GM12801 (cell line): ENCODE results near the gene FBLN5.

Source experiments
- TF ChIP-seq, protein P1 (sequence below): IDR thresholded peaks from one replicate; pipeline ENCODE4 v1.5.1; 2011; ENCODE audit warnings: control low read depth; ENCODE audit not compliant: insufficient read length; ENCODE audit errors: extremely low read depth

Gene FBLN5

DNA sequence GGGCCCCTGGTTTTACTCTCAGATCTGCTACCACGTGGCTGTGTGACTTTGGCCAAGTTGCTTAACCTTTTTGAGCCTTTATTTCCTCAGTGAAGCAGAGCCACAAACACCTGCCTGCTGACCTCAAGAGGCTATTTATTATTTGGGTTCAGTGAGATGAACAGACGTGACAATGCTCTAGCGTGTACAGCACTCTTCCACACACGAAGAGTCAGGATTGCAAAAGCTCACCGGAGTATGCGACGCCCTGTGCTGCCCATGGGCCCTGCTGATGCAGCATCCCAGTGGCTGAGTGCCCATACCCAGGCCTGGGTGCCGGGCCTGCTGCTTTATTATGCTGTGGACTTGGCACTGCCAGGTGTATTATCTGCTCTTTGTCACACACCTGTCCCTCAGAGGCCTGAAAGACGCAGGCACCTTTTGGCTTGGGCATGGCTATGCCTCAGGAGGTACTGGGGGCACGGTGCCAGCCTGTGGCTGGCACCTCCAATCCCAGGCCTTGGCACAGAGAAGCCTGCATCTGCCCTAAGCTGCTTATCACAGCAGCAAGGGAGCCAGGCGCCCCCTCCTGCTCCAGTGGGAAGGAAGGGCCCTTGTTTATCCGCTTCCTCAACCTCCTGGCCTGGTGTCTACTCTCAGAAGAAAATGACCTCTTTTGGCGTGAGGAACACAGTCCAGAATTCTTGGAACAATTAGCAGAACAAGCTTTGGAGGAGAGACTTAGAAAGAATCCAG is 57.9 kb downstream of the FBLN5 start:
- TF ChIP-seq, protein P1, sequence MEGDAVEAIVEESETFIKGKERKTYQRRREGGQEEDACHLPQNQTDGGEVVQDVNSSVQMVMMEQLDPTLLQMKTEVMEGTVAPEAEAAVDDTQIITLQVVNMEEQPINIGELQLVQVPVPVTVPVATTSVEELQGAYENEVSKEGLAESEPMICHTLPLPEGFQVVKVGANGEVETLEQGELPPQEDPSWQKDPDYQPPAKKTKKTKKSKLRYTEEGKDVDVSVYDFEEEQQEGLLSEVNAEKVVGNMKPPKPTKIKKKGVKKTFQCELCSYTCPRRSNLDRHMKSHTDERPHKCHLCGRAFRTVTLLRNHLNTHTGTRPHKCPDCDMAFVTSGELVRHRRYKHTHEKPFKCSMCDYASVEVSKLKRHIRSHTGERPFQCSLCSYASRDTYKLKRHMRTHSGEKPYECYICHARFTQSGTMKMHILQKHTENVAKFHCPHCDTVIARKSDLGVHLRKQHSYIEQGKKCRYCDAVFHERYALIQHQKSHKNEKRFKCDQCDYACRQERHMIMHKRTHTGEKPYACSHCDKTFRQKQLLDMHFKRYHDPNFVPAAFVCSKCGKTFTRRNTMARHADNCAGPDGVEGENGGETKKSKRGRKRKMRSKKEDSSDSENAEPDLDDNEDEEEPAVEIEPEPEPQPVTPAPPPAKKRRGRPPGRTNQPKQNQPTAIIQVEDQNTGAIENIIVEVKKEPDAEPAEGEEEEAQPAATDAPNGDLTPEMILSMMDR: no peak

- TF ChIP-seq, protein P1: no peak
Observed at GRCh38 chr14:91888641-91889476, 58.6 kb downstream of the FBLN5 start.

DNA sequence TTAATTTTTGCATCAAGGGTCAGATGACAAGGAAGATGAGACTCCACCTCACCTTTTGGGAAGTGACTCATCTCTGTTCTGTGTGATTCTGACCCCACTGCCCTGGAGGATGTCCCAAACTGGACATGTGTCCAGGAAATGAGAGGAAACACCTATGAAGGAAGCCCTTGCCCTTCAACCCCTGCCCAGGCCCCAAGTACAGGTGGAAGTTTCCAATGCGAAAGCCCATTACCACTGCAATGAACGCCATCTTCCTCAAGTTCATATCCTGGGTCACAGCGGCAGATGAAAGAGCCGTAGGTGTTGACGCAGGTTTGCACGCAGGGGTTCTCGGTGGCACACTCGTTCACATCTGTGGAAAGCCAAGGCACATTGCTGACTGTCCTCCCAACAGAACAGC is 60.5 kb downstream of the FBLN5 start:
- TF ChIP-seq, protein P1: no peak

GRCh38 chr14:91885839-91886238 is 61.7 kb downstream of the FBLN5 start:
- TF ChIP-seq, protein P1: no peak

DNA sequence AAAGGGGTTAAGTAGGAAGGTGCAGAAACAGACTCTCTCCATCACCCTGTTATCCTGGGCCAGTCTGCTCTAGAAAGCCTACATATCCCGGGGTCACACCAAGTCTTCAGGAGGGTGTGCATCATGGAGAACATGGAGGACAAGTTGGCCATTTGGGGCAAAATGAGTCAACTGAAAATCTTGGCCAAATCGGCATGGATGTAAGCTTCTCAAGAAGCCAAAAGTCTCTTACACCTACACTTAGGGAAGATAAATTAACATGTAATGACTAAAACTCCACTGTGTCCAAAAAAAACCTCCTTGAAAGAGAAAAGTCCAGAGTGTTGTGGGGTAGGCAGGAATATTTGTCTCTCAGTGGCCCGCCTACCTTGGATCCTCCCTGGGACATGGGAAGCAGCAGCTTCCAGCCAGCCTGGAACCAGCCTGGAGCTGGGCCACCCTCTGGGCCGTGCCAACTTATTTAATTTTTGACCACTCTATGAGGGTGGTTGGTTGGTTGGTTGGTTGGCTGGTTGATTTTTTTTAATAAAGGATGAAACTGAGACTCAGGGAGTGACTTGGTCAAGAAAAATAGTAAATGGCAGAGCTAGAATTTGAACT is 62.3 kb downstream of the FBLN5 start:
- TF ChIP-seq, protein P1: no peak

DNA sequence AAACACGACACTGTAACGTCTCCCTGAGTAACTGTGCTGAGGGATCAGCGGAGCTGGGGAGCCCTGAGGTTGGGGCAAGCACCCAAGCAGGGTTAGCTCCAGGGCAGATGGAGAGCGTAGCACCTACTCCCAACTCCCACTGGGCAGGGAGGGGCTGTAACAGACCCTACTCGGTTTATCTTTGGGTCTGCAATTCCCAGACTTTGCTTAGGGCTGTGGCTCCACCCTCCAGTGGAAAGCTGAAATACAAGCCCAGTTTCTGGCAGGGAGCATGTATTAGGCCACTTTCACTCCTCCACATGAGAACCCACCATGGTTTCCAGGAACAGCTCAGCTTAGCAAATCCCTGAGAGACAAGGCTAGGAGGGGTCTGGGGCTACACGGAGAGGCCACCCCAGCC is 62.8 kb downstream of the FBLN5 start:
- TF ChIP-seq, protein P1: no peak

DNA sequence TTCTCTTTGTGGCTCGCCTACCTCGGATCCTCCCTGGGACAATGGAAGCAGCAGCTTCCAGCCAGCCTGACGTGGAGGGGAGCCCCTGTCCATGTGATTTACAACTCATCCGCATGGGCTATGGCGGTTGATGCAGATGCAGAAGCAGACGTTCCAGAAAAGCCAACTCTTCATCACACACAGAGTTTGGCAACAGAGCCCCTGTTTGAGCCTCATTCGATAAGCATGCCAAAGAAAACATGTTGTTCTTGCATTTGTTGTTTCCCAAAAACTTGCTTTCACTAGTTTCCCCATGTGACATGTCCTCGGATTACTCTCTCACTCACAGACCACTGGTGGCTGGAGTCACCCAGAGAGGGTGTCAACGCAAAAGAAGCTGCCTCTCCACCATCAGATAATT is 63.7 kb downstream of the FBLN5 start:
- TF ChIP-seq, protein P1: no peak
